ENCODE results near the gene SRCAP. TPM values are rescaled to one million over a fixed set of nuclear protein-coding genes. Genes with fewer than 3 reads are reported as not detected.

The SRCAP gene
- total RNA-seq, 2 experiments from 2014 or later, result 57.2 to 64.7 TPM

GRCh38 chr16:30756781-30757100 is 57.8 kb downstream of the SRCAP start:
- ATAC-seq (no peak), DNase-seq (no peak)
- TF ChIP-seq CTCF (IDR thresholded peaks at IDR 0.05), result no peak
- Mint-ChIP-seq H3K9me3 (no peaks in the 10 kb centered on the region), H3K36me3 (ENCODE audit: low read depth) (peaks cover 9% of the 10 kb centered on the region), H3K4me1 (ENCODE audit: low read depth) (peaks cover 10% of the 10 kb centered on the region), H3K4me3 (no peak overlapping the region), H3K27ac (no peak overlapping the region), H3K27me3 (no peaks in the 10 kb centered on the region)
- ChIA-PET CTCF (no interaction called here), POLR2A (interaction anchor here (1.3 kb wide), 1 partner anchor 18 kb away, joined by 6 read pairs; no protein-coding TSS in a partner anchor)
- intact Hi-C loops (cut with micrococcal nuclease), result no loop called here

DNA sequence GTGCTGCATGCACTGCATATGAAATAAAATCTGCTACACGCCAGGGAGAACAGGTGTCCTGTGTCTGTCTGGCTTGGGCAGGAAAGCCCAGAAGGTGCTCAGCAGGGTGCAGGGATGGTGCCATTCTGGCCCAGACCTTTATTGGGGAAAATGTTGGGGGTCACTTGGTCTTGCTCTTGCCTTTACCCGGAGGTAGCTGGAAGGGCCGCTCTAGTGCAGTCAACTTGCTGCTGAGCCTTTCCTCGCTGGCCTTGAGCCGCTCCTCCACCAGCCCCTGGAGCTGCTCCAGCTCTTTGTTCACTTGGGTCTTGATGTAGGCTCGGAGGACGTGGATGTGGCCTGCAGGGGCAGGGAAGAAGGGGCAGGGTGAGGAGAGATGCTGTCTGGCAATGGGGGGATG is 58.3 kb downstream of the SRCAP start:
- POLR2A ChIA-PET, result interaction anchor here (1.0 to 1.3 kb wide), 2 partner anchors 17 to 21 kb away, joined by 3 to 6 read pairs; no protein-coding TSS in a partner anchor
- DNase-seq, result no peak
- no peak for ATAC-seq
- H3K4me3 Mint-ChIP-seq, result no peak overlapping the region
- H3K27me3 Mint-ChIP-seq, result no peaks in the 10 kb centered on the region
- CTCF ChIA-PET, result interaction anchor here (0.6 kb wide), 1 partner anchor 57 kb away, joined by 3 read pairs; no protein-coding TSS in a partner anchor
- H3K4me1 Mint-ChIP-seq (ENCODE audit: low read depth), result peaks cover 10% of the 10 kb centered on the region
- intact Hi-C loops (cut with micrococcal nuclease), result no loop called here
- peaks cover 9% of the 10 kb centered on the region for H3K36me3 Mint-ChIP-seq (ENCODE audit: low read depth)
- H3K9me3 Mint-ChIP-seq, result no peaks in the 10 kb centered on the region
- H3K27ac Mint-ChIP-seq, result no peak overlapping the region
- no peak for TF ChIP-seq CTCF (IDR thresholded peaks at IDR 0.05)

- CTCF ChIA-PET, result interaction anchor here (1.0 to 2.8 kb wide), 2 partner anchors 55 to 66 kb away, joined by 3 to 10 read pairs; no protein-coding TSS in a partner anchor
- POLR2A ChIA-PET, result interaction anchor here (0.9 to 1.6 kb wide), 4 partner anchors 9 to 32 kb away, joined by 3 to 6 read pairs (median 5); no protein-coding TSS in a partner anchor
- intact Hi-C loops (cut with micrococcal nuclease), result no loop called here
- ATAC-seq (no peak), DNase-seq (no peak)
- no peaks in the 10 kb centered on the region for H3K27me3 Mint-ChIP-seq
- TF ChIP-seq CTCF (IDR thresholded peaks at IDR 0.05), result no peak
- H3K9me3 Mint-ChIP-seq, result no peaks in the 10 kb centered on the region
- H3K36me3 Mint-ChIP-seq (ENCODE audit: low read depth), result peaks cover 16% of the 10 kb centered on the region
- no peak overlapping the region for H3K4me3 Mint-ChIP-seq
- no peak overlapping the region for H3K27ac Mint-ChIP-seq
- H3K4me1 Mint-ChIP-seq (ENCODE audit: low read depth), result peaks cover 21% of the 10 kb centered on the region
These were observed 60.1 kb downstream of the SRCAP start for GRCh38 chr16:30758988-30759491.

GRCh38 chr16:30760001-30760559 is 61.1 kb downstream of the SRCAP start:
- Mint-ChIP-seq H3K4me3 (no peak overlapping the region), H3K9me3 (no peaks in the 10 kb centered on the region), H3K4me1 (ENCODE audit: low read depth) (peaks cover 21% of the 10 kb centered on the region), H3K27ac (no peak overlapping the region), H3K36me3 (ENCODE audit: low read depth) (peaks cover 18% of the 10 kb centered on the region), H3K27me3 (no peaks in the 10 kb centered on the region)
- no peak for DNase-seq
- TF ChIP-seq CTCF (IDR thresholded peaks at IDR 0.05), result no peak
- ChIA-PET POLR2A (interaction anchor here (0.9 to 1.6 kb wide), 8 partner anchors 8 to 61 kb away, joined by 3 to 7 read pairs (median 6); partner anchors contain the start of gene SRCAP), CTCF (interaction anchor here (1.0 to 2.8 kb wide), 3 partner anchors 54 to 181 kb away, joined by 3 to 10 read pairs (median 4); no protein-coding TSS in a partner anchor)
- no peak for ATAC-seq
- intact Hi-C loops (cut with micrococcal nuclease), result loop anchor here (10.0 kb wide), 1 partner anchor 45 kb away; no protein-coding TSS in a partner anchor

Measured in activated CD8-positive, alpha-beta T cell treated with anti-CD3 and anti-CD28 coated beads for 36 hours (primary cell).